Trophoblast cell (in vitro differentiated cells and primary cell): ENCODE results near the gene PHGDH.

Experiments used
- DNase-seq, 2 donors: peaks; one replicate each; pipeline ENCODE4 v3.0.0-alpha.2; 2016
- H2AFZ ChIP-seq: 2 replicates; pipeline ENCODE4 v1.6.1; 2013; ENCODE audit warnings: low read length, moderate library complexity, mild to moderate bottlenecking; ENCODE audit not compliant: insufficient read depth, poor library complexity
- H2AK5ac ChIP-seq: 2 replicates; pipeline ENCODE4 v1.6.1; 2013; ENCODE audit warnings: mild to moderate bottlenecking, low read length
- H2BK120ac ChIP-seq: 2 replicates; pipeline ENCODE4 v1.6.1; 2013; ENCODE audit warnings: low read length, mild to moderate bottlenecking, moderate library complexity; ENCODE audit not compliant: insufficient read depth, poor library complexity
- H2BK12ac ChIP-seq: 2 replicates; pipeline ENCODE4 v1.6.1; 2013; ENCODE audit warnings: mild to moderate bottlenecking, low read length, moderate library complexity
- H2BK5ac ChIP-seq: 2 replicates; pipeline ENCODE4 v1.6.1; 2013; ENCODE audit warnings: low read length, low read depth, moderate library complexity, mild to moderate bottlenecking; ENCODE audit not compliant: poor library complexity
- H3K14ac ChIP-seq: 2 replicates; pipeline ENCODE4 v1.6.1; 2013; ENCODE audit warnings: mild to moderate bottlenecking, low read length
- H3K18ac ChIP-seq: 2 replicates; pipeline ENCODE4 v1.6.1; 2013; ENCODE audit warnings: mild to moderate bottlenecking, low read length
- H3K23ac ChIP-seq: 2 replicates; pipeline ENCODE4 v1.6.1; 2013; ENCODE audit warnings: low read length
- H3K27ac ChIP-seq: 2 replicates; pipeline ENCODE4 v1.5.1; 2013; ENCODE audit warnings: low read depth, mild to moderate bottlenecking, inconsistent platforms, low read length, moderate library complexity
- H3K27me3 ChIP-seq: 2 replicates; pipeline ENCODE4 v1.6.1; 2013; ENCODE audit warnings: inconsistent platforms, mild to moderate bottlenecking, low read length, moderate library complexity; ENCODE audit not compliant: insufficient read depth
- H3K36me3 ChIP-seq, 2 experiments: 1 replicate in 1 of 2; 2 replicates in 1 of 2; pipeline ENCODE4 v1.6.1; 2013; ENCODE audit warnings: low read length in 2 of 2, mild to moderate bottlenecking in 2 of 2, moderate library complexity in 1 of 2; ENCODE audit not compliant: insufficient read depth in 2 of 2, control insufficient read depth in 1 of 2
- H3K4ac ChIP-seq: 2 replicates; pipeline ENCODE4 v1.6.1; 2013; ENCODE audit warnings: low read depth, mild to moderate bottlenecking, low read length, moderate library complexity
- H3K4me1 ChIP-seq, 2 experiments: 1 replicate in 1 of 2; 2 replicates in 1 of 2; pipeline ENCODE4 v1.6.1; 2013; ENCODE audit warnings: low read length in 2 of 2, mild to moderate bottlenecking in 2 of 2, moderate library complexity in 1 of 2; ENCODE audit not compliant: insufficient read depth in 2 of 2, control insufficient read depth in 1 of 2
- H3K4me2 ChIP-seq: 2 replicates; pipeline ENCODE4 v1.6.1; 2013; ENCODE audit warnings: inconsistent platforms, mild to moderate bottlenecking, low read length, moderate library complexity
- H3K4me3 ChIP-seq: 2 replicates; pipeline ENCODE4 v1.5.1; 2013; ENCODE audit warnings: mild to moderate bottlenecking, low read depth, low read length, inconsistent platforms
- H3K79me1 ChIP-seq: one replicate; pipeline ENCODE4 v1.6.1; 2013; ENCODE audit warnings: low read length
- H3K79me2 ChIP-seq: 2 replicates; pipeline ENCODE4 v1.6.1; 2013; ENCODE audit warnings: low read length, mild to moderate bottlenecking; ENCODE audit not compliant: control insufficient read depth, insufficient read depth, poor library complexity
- H3K9ac ChIP-seq: 2 replicates; pipeline ENCODE4 v1.6.1; 2013; ENCODE audit warnings: mild to moderate bottlenecking, low read length
- H3K9me3 ChIP-seq: 2 replicates; pipeline ENCODE4 v1.6.1; 2013; ENCODE audit warnings: low read depth, mild to moderate bottlenecking, control low read depth, inconsistent platforms, low read length; ENCODE audit not compliant: insufficient read depth
- H4K12ac ChIP-seq: 2 replicates; pipeline ENCODE4 v1.6.1; 2013; ENCODE audit warnings: low read depth, mild to moderate bottlenecking, low read length, moderate library complexity
- H4K8ac ChIP-seq: 2 replicates; pipeline ENCODE4 v1.6.1; 2013; ENCODE audit warnings: low read depth, mild to moderate bottlenecking, low read length, moderate library complexity
- H4K91ac ChIP-seq: one replicate; pipeline ENCODE4 v1.6.1; 2013; ENCODE audit warnings: low read depth, mild to moderate bottlenecking, low read length, moderate library complexity
- WGBS: extraction: QIAGEN DNeasy Blood & Tissue Kit; methylation state at CpG from one replicate; pipeline ENCODE4 v1.1.7; 2013; ENCODE audit warnings: missing lambda C conversion rate; ENCODE audit not compliant: insufficient read length, insufficient coverage; ENCODE audit errors: extremely low coverage; 5-methylcytosine and 5-hydroxymethylcytosine counted together

The PHGDH gene

GRCh38 chr1:119715542-119715941 is 3.8 kb downstream of the PHGDH start:
- Histone ChIP-seq H2AFZ (no peak overlapping the region), H3K4me2 (peak overlapping the region; percentile 29), H3K4ac (peak overlapping the region; percentile 59), H3K9ac (no peak overlapping the region), H2BK5ac (no peak overlapping the region), H3K14ac (peak overlapping the region; percentile 6), H3K4me3 (no peak overlapping the region), H3K79me2 (peaks cover 19% of the 10 kb centered on the region), H4K8ac (no peak overlapping the region), H3K9me3 (no peaks in the 10 kb centered on the region), H3K23ac (no peak overlapping the region), H4K12ac (no peak overlapping the region), H3K36me3 (peaks cover 0 to 5% of the 10 kb centered on the region in 2 experiments), H2BK120ac (no peak overlapping the region), H2BK12ac (no peak overlapping the region), H3K4me1 (peaks cover 20 to 34% of the 10 kb centered on the region in 2 experiments), H3K79me1 (peaks cover 14% of the 10 kb centered on the region), H2AK5ac (no peak overlapping the region), H3K27ac (peak overlapping the region; percentile 18), H3K27me3 (no peaks in the 10 kb centered on the region), H3K18ac (peak overlapping the region; percentile 48), H4K91ac (no peak overlapping the region)
- WGBS, result no CpG with 5 or more reads among the region's 5 CpGs
- no peak for DNase-seq

- no peak overlapping the region for H3K18ac ChIP-seq
- H3K4me1 ChIP-seq, result peaks cover 29 to 45% of the 10 kb centered on the region in 2 experiments
- H3K27ac ChIP-seq, result no peak overlapping the region
- no peak overlapping the region for H4K8ac ChIP-seq
- H3K9ac ChIP-seq, result no peak overlapping the region
- peaks cover 8% of the 10 kb centered on the region for H3K79me2 ChIP-seq
- H2AFZ ChIP-seq, result no peak overlapping the region
- no peaks in the 10 kb centered on the region for H3K27me3 ChIP-seq
- H2AK5ac ChIP-seq, result no peak overlapping the region
- DNase-seq, result no peak
- no peak overlapping the region for H3K14ac ChIP-seq
- no peak overlapping the region for H4K12ac ChIP-seq
- no peak overlapping the region for H4K91ac ChIP-seq
- no peak overlapping the region for H2BK120ac ChIP-seq
- peak overlapping the region; percentile 35 for H3K4ac ChIP-seq
- peaks cover under 1% of the 10 kb centered on the region for H3K79me1 ChIP-seq
- no peak overlapping the region for H2BK12ac ChIP-seq
- H2BK5ac ChIP-seq, result no peak overlapping the region
- no peaks in the 10 kb centered on the region for H3K9me3 ChIP-seq
- no peak overlapping the region for H3K4me2 ChIP-seq
- peaks cover 9 to 19% of the 10 kb centered on the region in 2 experiments for H3K36me3 ChIP-seq
- H3K4me3 ChIP-seq, result no peak overlapping the region
- no peak overlapping the region for H3K23ac ChIP-seq
Observed at GRCh38 chr1:119718409-119718808, 6.7 kb downstream of the PHGDH start.

- H3K27me3 ChIP-seq, result no peaks in the 10 kb centered on the region
- no peak overlapping the region for H3K4me2 ChIP-seq
- peaks cover 9 to 25% of the 10 kb centered on the region in 2 experiments for H3K36me3 ChIP-seq
- H3K9ac ChIP-seq, result no peak overlapping the region
- H2BK12ac ChIP-seq, result no peak overlapping the region
- no peak for DNase-seq
- no peaks in the 10 kb centered on the region for H3K79me1 ChIP-seq
- H2AK5ac ChIP-seq, result no peak overlapping the region
- no peak overlapping the region for H3K18ac ChIP-seq
- H2BK120ac ChIP-seq, result no peak overlapping the region
- no peak overlapping the region for H3K23ac ChIP-seq
- no peak overlapping the region for H3K4me3 ChIP-seq
- WGBS, result no CpG with 5 or more reads among the region's 3 CpGs
- H3K4me1 ChIP-seq, result peaks cover 25 to 39% of the 10 kb centered on the region in 2 experiments
- H3K27ac ChIP-seq, result no peak overlapping the region
- H3K4ac ChIP-seq, result no peak overlapping the region
- H4K8ac ChIP-seq, result no peak overlapping the region
- no peak overlapping the region for H2BK5ac ChIP-seq
- H3K79me2 ChIP-seq, result peaks cover 7% of the 10 kb centered on the region
- no peak overlapping the region for H4K12ac ChIP-seq
- no peaks in the 10 kb centered on the region for H3K9me3 ChIP-seq
- H4K91ac ChIP-seq, result no peak overlapping the region
- H2AFZ ChIP-seq, result no peak overlapping the region
- no peak overlapping the region for H3K14ac ChIP-seq
Observed at GRCh38 chr1:119718972-119719371, 7.2 kb downstream of the PHGDH start.

- no peak overlapping the region for H4K91ac ChIP-seq
- H3K27ac ChIP-seq, result no peak overlapping the region
- H3K79me2 ChIP-seq, result peaks cover 2% of the 10 kb centered on the region
- no CpG with 5 or more reads among the region's 11 CpGs for WGBS
- peaks cover 16 to 33% of the 10 kb centered on the region in 2 experiments for H3K4me1 ChIP-seq
- no peak overlapping the region for H2AFZ ChIP-seq
- peak overlapping the region; percentile 12 for H2BK5ac ChIP-seq
- no peak overlapping the region for H2AK5ac ChIP-seq
- no peak overlapping the region for H3K14ac ChIP-seq
- H2BK12ac ChIP-seq, result no peak overlapping the region
- H3K23ac ChIP-seq, result no peak overlapping the region
- H3K36me3 ChIP-seq, result peaks cover 14 to 38% of the 10 kb centered on the region in 2 experiments
- H2BK120ac ChIP-seq, result no peak overlapping the region
- H3K79me1 ChIP-seq, result no peaks in the 10 kb centered on the region
- H3K4me3 ChIP-seq, result no peak overlapping the region
- peak; percentile 19 to 65 for DNase-seq
- no peak overlapping the region for H3K9ac ChIP-seq
- no peaks in the 10 kb centered on the region for H3K9me3 ChIP-seq
- no peak overlapping the region for H3K4ac ChIP-seq
- H3K27me3 ChIP-seq, result no peaks in the 10 kb centered on the region
- H3K18ac ChIP-seq, result peak overlapping the region; percentile 11
- no peak overlapping the region for H3K4me2 ChIP-seq
- H4K12ac ChIP-seq, result no peak overlapping the region
- H4K8ac ChIP-seq, result no peak overlapping the region
Observed at GRCh38 chr1:119720866-119721440, 9.2 kb downstream of the PHGDH start.
